Natural killer cell (primary cell): Measurements from ENCODE around the gene CIB2. TPM values are rescaled to one million over a fixed set of nuclear protein-coding genes. Genes with fewer than 3 reads are reported as not detected.

ENCODE experiments used
- ATAC-seq, 3 donors: fragments of 150-1000 bp in 2 of 3; fragments of 200-7000 bp in 1 of 3; cut with Tn5 transposase; 1 replicate in 1 of 3; 2 replicates in 2 of 3; pipeline ENCODE4 v1.10.0; 2021; ENCODE audit warnings: mild to moderate bottlenecking in 2 of 3, moderate library complexity in 2 of 3
- DNase-seq, 2 donors: peaks; one replicate each; pipeline versions ENCODE4 v3.0.0 to v3.0.0-alpha.2; 2013 to 2021; ENCODE audit warnings: mixed read lengths in 1 of 2
- H3K27ac ChIP-seq: one replicate; pipeline ENCODE4 v1.5.1; 2013; ENCODE audit warnings: mild to moderate bottlenecking, low read length
- H3K27me3 ChIP-seq: one replicate; pipeline ENCODE4 v1.6.1; 2013; ENCODE audit warnings: low read length; ENCODE audit not compliant: control insufficient read depth, insufficient read depth
- H3K36me3 ChIP-seq: one replicate; pipeline ENCODE4 v1.6.1; 2013; ENCODE audit warnings: low read length; ENCODE audit not compliant: control insufficient read depth, insufficient read depth
- H3K4me1 ChIP-seq: one replicate; pipeline ENCODE4 v1.6.1; 2013; ENCODE audit warnings: low read length; ENCODE audit not compliant: control insufficient read depth, insufficient read depth
- H3K4me3 ChIP-seq: one replicate; pipeline ENCODE4 v1.5.1; 2013; ENCODE audit warnings: low read length
- H3K9me3 ChIP-seq: one replicate; pipeline ENCODE4 v1.6.1; 2013; ENCODE audit warnings: low read length; ENCODE audit not compliant: control insufficient read depth, insufficient read depth
- H3K27ac Mint-ChIP-seq, 2 donors: one replicate each; pipeline ENCODE4 v1.8.0; 2022; ENCODE audit warnings: mild to moderate bottlenecking in 2 of 2, mixed read lengths in 2 of 2, moderate library complexity in 1 of 2
- H3K27me3 Mint-ChIP-seq, 2 donors: one replicate each; pipeline ENCODE4 v1.8.0; 2022; ENCODE audit warnings: low read depth in 2 of 2, mixed read lengths in 2 of 2
- H3K36me3 Mint-ChIP-seq: one replicate; pipeline ENCODE4 v1.8.0; 2022; ENCODE audit warnings: mixed read lengths
- H3K4me1 Mint-ChIP-seq, 2 donors: one replicate each; pipeline ENCODE4 v1.8.0; 2022; ENCODE audit warnings: mixed read lengths in 2 of 2
- H3K4me3 Mint-ChIP-seq: one replicate; pipeline ENCODE4 v1.8.0; 2022; ENCODE audit warnings: mild to moderate bottlenecking, moderate library complexity, mixed read lengths
- H3K9me3 Mint-ChIP-seq, 2 donors: one replicate each; pipeline ENCODE4 v1.8.0; 2022; ENCODE audit warnings: mixed read lengths in 2 of 2
- WGBS: methylation state at CpG from one replicate; pipeline ENCODE4 v1.1.7; 2013; ENCODE audit warnings: missing lambda C conversion rate; ENCODE audit not compliant: insufficient coverage; 5-methylcytosine and 5-hydroxymethylcytosine counted together
- intact Hi-C: fragments of 100-400 bp; cut with micrococcal nuclease; formaldehyde crosslinking; loops from one replicate; pipeline ENCODE4 v1.14.2; 2022
- total RNA-seq, 4 donors: library from RNA; stranded (reverse); fragments of 120-200 nt in 1 of 4; gene quantifications; one replicate each; pipeline versions ENCODE4 v1.2.3 to v1.2.4, GENCODE V29; 2013 to 2022
- TF ChIP-seq, protein P1 (sequence below): fragments of 200-600 bp; IDR thresholded peaks from one replicate; pipeline ENCODE4 v1.8.0; 2022; ENCODE audit warnings: antibody characterized with exemption

The CIB2 gene
- total RNA-seq, 3 donors from 2014 or later (not counting 1 experiment from before 2014, with no cell fraction given): 0.25 to 1.5 (median 0.99) TPM

DNA sequence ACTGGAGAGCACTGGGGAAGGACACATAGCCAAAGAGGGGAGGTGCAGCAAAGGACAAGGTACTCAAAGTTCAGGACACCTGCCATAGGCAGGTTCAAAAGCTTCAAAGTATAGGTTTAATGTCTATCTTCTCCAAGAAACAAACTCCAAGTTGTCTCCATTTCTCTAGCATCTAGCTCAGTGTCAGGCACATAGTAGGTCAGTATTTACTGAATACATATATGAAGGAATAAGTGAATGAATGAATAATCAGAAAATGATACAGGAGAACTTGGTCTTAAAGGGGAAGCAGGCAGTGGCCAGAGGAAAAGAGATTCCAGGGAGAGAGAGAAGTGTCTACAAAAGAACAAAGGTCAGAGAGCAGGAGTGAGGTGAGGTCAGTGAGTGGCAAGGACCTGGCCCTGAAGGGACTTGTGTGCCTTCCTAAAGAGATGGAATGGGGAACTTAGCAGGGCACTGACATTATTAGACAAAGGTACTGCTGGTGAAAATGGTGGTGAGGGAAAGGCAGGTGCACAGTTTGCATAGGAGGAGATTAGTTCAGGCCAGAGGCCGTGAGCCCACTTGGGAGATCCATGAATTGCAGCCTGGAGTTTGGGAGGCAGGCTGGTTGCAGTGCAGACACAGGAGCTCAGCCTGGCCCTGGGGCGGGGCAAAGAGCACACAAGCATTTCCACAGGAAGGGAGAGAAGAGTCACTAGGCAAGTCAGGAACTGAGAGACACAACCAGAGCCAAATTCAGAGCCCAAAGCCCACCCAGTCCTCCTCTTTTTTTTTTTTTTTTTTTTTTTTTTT lies 75.1 kb downstream of the CIB2 start:
- WGBS: 28% methylated on average over 2 of the region's 2 CpGs
- no peak overlapping the region for H3K4me3 ChIP-seq
- peak in 1 of 2 donors; percentile 62 for DNase-seq

DNA sequence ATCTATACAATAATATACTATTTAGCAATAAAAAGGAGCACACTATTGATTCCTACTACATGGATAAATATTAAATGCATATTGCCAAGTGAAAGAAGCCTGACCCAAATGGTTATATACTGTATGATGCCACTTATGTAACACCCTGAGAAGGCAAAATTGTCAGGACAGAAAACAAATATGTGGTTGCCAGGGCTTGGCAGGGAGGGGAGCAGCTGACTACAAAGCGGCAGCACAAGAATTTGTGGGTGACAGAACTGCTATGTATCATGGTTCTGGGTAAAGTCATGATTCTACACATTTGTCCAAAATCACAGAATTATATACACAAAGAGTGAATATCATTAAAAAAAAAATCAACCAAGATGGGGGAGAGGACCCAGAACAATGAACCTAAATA lies 76.3 kb downstream of the CIB2 start:
- Histone ChIP-seq H3K27me3 (no peaks in the 10 kb centered on the region), H3K27ac (peak overlapping the region; percentile 51), H3K9me3 (no peaks in the 10 kb centered on the region), H3K4me1 (peaks cover 63% of the 10 kb centered on the region), H3K36me3 (peaks cover 12% of the 10 kb centered on the region), H3K4me3 (no peak overlapping the region)
- Mint-ChIP-seq H3K27ac (peak overlapping the region; percentile 72 to 87), H3K9me3 (no peaks in the 10 kb centered on the region), H3K4me1 (peaks cover 59 to 73% of the 10 kb centered on the region in 2 donors), H3K27me3 (no peaks in the 10 kb centered on the region), H3K4me3 (peak overlapping the region; percentile 80), H3K36me3 (peaks cover 6% of the 10 kb centered on the region)
- 0% methylated on average over 1 of the region's 1 CpG for WGBS
- intact Hi-C loops: no loop called here
- ATAC-seq (peak; percentile 34 to 56 (median 52)), DNase-seq (peak; percentile 24 to 78)
- TF ChIP-seq, protein P1, sequence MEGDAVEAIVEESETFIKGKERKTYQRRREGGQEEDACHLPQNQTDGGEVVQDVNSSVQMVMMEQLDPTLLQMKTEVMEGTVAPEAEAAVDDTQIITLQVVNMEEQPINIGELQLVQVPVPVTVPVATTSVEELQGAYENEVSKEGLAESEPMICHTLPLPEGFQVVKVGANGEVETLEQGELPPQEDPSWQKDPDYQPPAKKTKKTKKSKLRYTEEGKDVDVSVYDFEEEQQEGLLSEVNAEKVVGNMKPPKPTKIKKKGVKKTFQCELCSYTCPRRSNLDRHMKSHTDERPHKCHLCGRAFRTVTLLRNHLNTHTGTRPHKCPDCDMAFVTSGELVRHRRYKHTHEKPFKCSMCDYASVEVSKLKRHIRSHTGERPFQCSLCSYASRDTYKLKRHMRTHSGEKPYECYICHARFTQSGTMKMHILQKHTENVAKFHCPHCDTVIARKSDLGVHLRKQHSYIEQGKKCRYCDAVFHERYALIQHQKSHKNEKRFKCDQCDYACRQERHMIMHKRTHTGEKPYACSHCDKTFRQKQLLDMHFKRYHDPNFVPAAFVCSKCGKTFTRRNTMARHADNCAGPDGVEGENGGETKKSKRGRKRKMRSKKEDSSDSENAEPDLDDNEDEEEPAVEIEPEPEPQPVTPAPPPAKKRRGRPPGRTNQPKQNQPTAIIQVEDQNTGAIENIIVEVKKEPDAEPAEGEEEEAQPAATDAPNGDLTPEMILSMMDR: no peak

More for the DNA sequence above, 75.1 kb downstream of the CIB2 start:
- Mint-ChIP-seq H3K27ac (peak overlapping the region; percentile 72 to 87), H3K4me1 (peaks cover 48 to 61% of the 10 kb centered on the region in 2 donors), H3K9me3 (no peaks in the 10 kb centered on the region), H3K27me3 (no peaks in the 10 kb centered on the region), H3K4me3 (peak overlapping the region; percentile 51), H3K36me3 (peaks cover 6% of the 10 kb centered on the region)
- intact Hi-C loops: no loop called here
- Histone ChIP-seq H3K9me3 (no peaks in the 10 kb centered on the region), H3K27ac (peak overlapping the region; percentile 51), H3K27me3 (no peaks in the 10 kb centered on the region), H3K36me3 (peaks cover 12% of the 10 kb centered on the region), H3K4me1 (peaks cover 53% of the 10 kb centered on the region)
- peak in 2 of 3 donors; percentile 19 to 27 for ATAC-seq
- TF ChIP-seq, protein P1: no peak

Other genes with a start within 250 kb of the CIB2 start
- gene TBC1D2B, start 53.7 kb downstream of the CIB2 start, total RNA-seq: 10 to 100 TPM; 54.0 to 83.5 (median 56.7) TPM
- gene SH2D7, start 38.9 kb downstream of the CIB2 start, total RNA-seq: not detected
- gene IDH3A, start 17.9 kb upstream of the CIB2 start, total RNA-seq: 10 to 100 TPM; 43.5 to 55.1 (median 53.3) TPM
- gene ACSBG1, start 103.1 kb upstream of the CIB2 start, total RNA-seq: under 1 TPM in 1 of 3 donors, not detected in 2; 0.07 TPM
- gene DNAJA4, start 133.1 kb upstream of the CIB2 start, total RNA-seq: 10 to 100 TPM; 23.2 to 28.8 (median 26.3) TPM
- gene SKIC8, start 168.2 kb upstream of the CIB2 start, total RNA-seq: 10 to 100 TPM; 20.7 to 24.9 (median 21.4) TPM
- gene CRABP1, start 208.9 kb upstream of the CIB2 start, total RNA-seq: not detected